BLaER1 (cell line): ENCODE measurements around the gene MYO9B.
A peak's percentile ranks its signal among the peaks of the same experiment; 100 is the strongest.

Source experiments
- H3K27ac ChIP-seq: shearing (Covaris generic); formaldehyde crosslinking; 2 replicates; pipeline ENCODE4 v1.8.1; 2022
- H3K27me3 ChIP-seq: shearing (Covaris generic); formaldehyde crosslinking; 2 replicates; pipeline ENCODE4 v1.8.1; 2022
- H3K36me3 ChIP-seq: shearing (Covaris generic); formaldehyde crosslinking; 2 replicates; pipeline ENCODE4 v1.8.1; 2022
- H3K4me1 ChIP-seq: shearing (Covaris generic); formaldehyde crosslinking; 2 replicates; pipeline ENCODE4 v1.8.1; 2022
- H3K4me2 ChIP-seq: shearing (Covaris generic); formaldehyde crosslinking; 2 replicates; pipeline ENCODE4 v1.8.1; 2022
- H3K4me3 ChIP-seq: shearing (Covaris generic); formaldehyde crosslinking; 2 replicates; pipeline ENCODE4 v1.8.1; 2022
- H3K9ac ChIP-seq: shearing (Covaris generic); formaldehyde crosslinking; 2 replicates; pipeline ENCODE4 v1.8.1; 2022
- H3K9me3 ChIP-seq: shearing (Covaris generic); formaldehyde crosslinking; 2 replicates; pipeline ENCODE4 v1.8.1; 2022
- H4K20me1 ChIP-seq: shearing (Covaris generic); formaldehyde crosslinking; 2 replicates; pipeline ENCODE4 v1.8.1; 2022
- Cebpa-rat ChIP-seq: shearing (Covaris generic); IDR thresholded peaks from 2 replicates; pipeline ENCODE4 v1.8.1; 2022

The MYO9B gene

GRCh38 chr19:17215127-17215971 is 139.8 kb downstream of the MYO9B start, which contains the start of gene USE1:
Gene USE1 (plus strand): TSS chr19:17215357. CDS start chr19:17215406, 49 bp downstream.
- Histone ChIP-seq H3K4me2 (peak within 1 kb of the TSS; percentile 93), H3K27me3 (no peaks in the 10 kb centered on the region), H3K4me1 (peaks cover 46% of the 10 kb centered on the region), H4K20me1 (no peaks in the 10 kb centered on the region), H3K4me3 (peak within 1 kb of the TSS; percentile 76), H3K27ac (peak within 1 kb of the TSS; percentile 96), H3K9ac (peak within 1 kb of the TSS; percentile 89), H3K36me3 (peaks cover 66% of the 10 kb centered on the region), H3K9me3 (no peaks in the 10 kb centered on the region)
- TF ChIP-seq Cebpa-rat: no peak

GRCh38 chr19:17216058-17216670 is 140.6 kb downstream of the MYO9B start:
- H4K20me1 ChIP-seq: no peaks in the 10 kb centered on the region
- H3K4me2 ChIP-seq: peak overlapping the region; percentile 93
- H3K27me3 ChIP-seq: no peaks in the 10 kb centered on the region
- peaks cover 58% of the 10 kb centered on the region for H3K36me3 ChIP-seq
- H3K4me3 ChIP-seq: peak overlapping the region; percentile 76; the same call in 1 of the 2 replicates
- H3K27ac ChIP-seq: 0 out of 2 replicates have a peak overlapping the region, but pooled peaks have one; percentile 96
- no peaks in the 10 kb centered on the region for H3K9me3 ChIP-seq
- TF ChIP-seq Cebpa-rat: no peak
- H3K4me1 ChIP-seq: peaks cover 38% of the 10 kb centered on the region
- H3K9ac ChIP-seq: no peak overlapping the region

- Histone ChIP-seq H3K36me3 (peaks cover 38% of the 10 kb centered on the region), H3K9me3 (no peaks in the 10 kb centered on the region), H3K4me3 (no peak overlapping the region), H3K4me1 (peaks cover 13% of the 10 kb centered on the region), H3K27ac (no peak overlapping the region), H3K27me3 (no peaks in the 10 kb centered on the region), H3K4me2 (no peak overlapping the region), H3K9ac (no peak overlapping the region), H4K20me1 (no peaks in the 10 kb centered on the region)
- no peak for TF ChIP-seq Cebpa-rat
Measured at GRCh38 chr19:17219286-17219685, 143.7 kb downstream of the MYO9B start.

GRCh38 chr19:17220207-17220758 is 144.7 kb downstream of the MYO9B start:
- Histone ChIP-seq H3K9ac (no peak overlapping the region), H3K27ac (no peak overlapping the region), H3K4me2 (no peak overlapping the region)

GRCh38 chr19:17225053-17225452 is 149.5 kb downstream of the MYO9B start:
- Histone ChIP-seq H3K4me3 (no peak overlapping the region), H3K9me3 (no peaks in the 10 kb centered on the region), H4K20me1 (no peaks in the 10 kb centered on the region; the same call in 1 of the 2 replicates), H3K27me3 (no peaks in the 10 kb centered on the region), H3K36me3 (peaks cover 15% of the 10 kb centered on the region), H3K4me2 (peak overlapping the region; percentile 100), H3K4me1 (peaks cover 33% of the 10 kb centered on the region), H3K9ac (no peak overlapping the region), H3K27ac (no peak overlapping the region)
- TF ChIP-seq Cebpa-rat: no peak

More at GRCh38 chr19:17220207-17220758, 144.7 kb downstream of the MYO9B start:
- TF ChIP-seq Cebpa-rat: no peak
- peaks cover 9% of the 10 kb centered on the region for H3K4me1 ChIP-seq
- peaks cover 38% of the 10 kb centered on the region for H3K36me3 ChIP-seq
- no peak overlapping the region for H3K4me3 ChIP-seq
- H4K20me1 ChIP-seq: no peaks in the 10 kb centered on the region
- no peaks in the 10 kb centered on the region for H3K9me3 ChIP-seq
- no peaks in the 10 kb centered on the region for H3K27me3 ChIP-seq

GRCh38 chr19:17226002-17226933 is 150.7 kb downstream of the MYO9B start, which contains the start of gene OCEL1:
Gene OCEL1 (plus strand): TSS chr19:17226226. CDS start chr19:17226248, 22 bp downstream.
- Histone ChIP-seq H3K9me3 (no peaks in the 10 kb centered on the region), H3K4me3 (peak within 1 kb of the TSS; percentile 87), H3K36me3 (peaks cover 27% of the 10 kb centered on the region), H3K27me3 (no peaks in the 10 kb centered on the region), H3K9ac (peak within 1 kb of the TSS; percentile 89), H3K27ac (peak within 1 kb of the TSS; percentile 91), H3K4me1 (peaks cover 33% of the 10 kb centered on the region), H3K4me2 (peak within 1 kb of the TSS; percentile 100), H4K20me1 (no peaks in the 10 kb centered on the region; the same call in 1 of the 2 replicates)
- peak; percentile 64; the same call in 1 of the 2 replicates for TF ChIP-seq Cebpa-rat

- Histone ChIP-seq H3K27me3 (no peaks in the 10 kb centered on the region), H3K4me3 (0 out of 2 replicates have a peak overlapping the region, but pooled peaks have one; percentile 87), H3K9ac (no peak overlapping the region), H3K27ac (no peak overlapping the region), H4K20me1 (peaks cover 11% of the 10 kb centered on the region; the same call in 1 of the 2 replicates), H3K36me3 (peaks cover 43% of the 10 kb centered on the region), H3K4me2 (peak overlapping the region; percentile 100), H3K9me3 (no peaks in the 10 kb centered on the region), H3K4me1 (peaks cover 33% of the 10 kb centered on the region)
- TF ChIP-seq Cebpa-rat: no peak
Measured at GRCh38 chr19:17227798-17228367, 152.3 kb downstream of the MYO9B start.

GRCh38 chr19:17229890-17230289 is 154.3 kb downstream of the MYO9B start:
- H3K36me3 ChIP-seq: peaks cover 59% of the 10 kb centered on the region
- no peak for TF ChIP-seq Cebpa-rat
- H3K9ac ChIP-seq: no peak overlapping the region
- H3K4me3 ChIP-seq: no peak overlapping the region
- no peaks in the 10 kb centered on the region for H3K27me3 ChIP-seq
- peaks cover 17% of the 10 kb centered on the region for H4K20me1 ChIP-seq
- H3K27ac ChIP-seq: no peak overlapping the region
- H3K9me3 ChIP-seq: no peaks in the 10 kb centered on the region
- 0 out of 2 replicates have a peak overlapping the region, but pooled peaks have one; percentile 2 for H3K4me2 ChIP-seq
- peaks cover 42% of the 10 kb centered on the region for H3K4me1 ChIP-seq
